Erythroblast (primary cell): ENCODE measurements around the gene AFAP1L2.

ENCODE experiments used
- GATA1 ChIP-seq: IDR thresholded peaks from 2 replicates; pipeline ENCODE4 v1.6.1; 2011; ENCODE audit warnings: low read depth, mild to moderate bottlenecking, control low read depth, low read length, moderate library complexity
- POLR2A ChIP-seq: IDR thresholded peaks from 2 replicates; pipeline ENCODE4 v1.6.1; 2011; ENCODE audit warnings: mild to moderate bottlenecking, low read length

- TF ChIP-seq POLR2A (no peak), GATA1 (no peak)
Measured at GRCh38 chr10:114350751-114351150, 53.6 kb downstream of the AFAP1L2 start.
